ENCODE data around the gene PDE4D. TPM values are rescaled to one million over a fixed set of nuclear protein-coding genes. Genes with fewer than 3 reads are reported as not detected.

PDE4D gene
- total RNA-seq, 1 experiment from 2014 or later: 3.6 TPM

DNA sequence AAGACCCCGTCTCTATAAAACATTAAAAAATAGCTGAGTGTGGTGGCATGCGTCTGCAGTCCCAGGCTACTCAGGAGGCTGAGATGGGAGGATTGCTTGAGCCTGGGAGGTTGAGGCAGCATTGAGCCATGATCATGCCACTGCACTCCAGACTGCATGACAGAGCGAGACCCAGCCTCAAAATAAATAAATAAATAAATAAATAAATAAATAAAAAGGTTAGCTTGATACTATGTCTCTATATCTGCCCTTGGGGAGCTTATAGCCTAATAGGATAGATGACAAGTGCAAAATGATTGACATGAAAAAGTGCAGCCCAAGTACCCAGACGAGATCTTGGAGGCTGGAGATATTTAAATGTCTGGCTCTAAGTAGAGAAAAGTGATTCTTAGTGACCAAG is 122.6 kb downstream of the PDE4D start:
- BruUV-seq (replicated peaks): no TSS peak
- H3K79me2 ChIP-seq (ENCODE audit: low read length): peaks cover 16% of the 10 kb centered on the region; the same call in 1 of the 2 replicates
- no peaks in the 10 kb centered on the region for H3K9me3 ChIP-seq (ENCODE audit: low read length)
- no peak overlapping the region for H3K27ac ChIP-seq (ENCODE audit: low read length)
- no peak for ATAC-seq
- CTCF ChIA-PET: no interaction called here
- H4K20me1 ChIP-seq (ENCODE audit: low read length): 0 out of 2 replicates have a peak, but pooled peaks cover 3% of the 10 kb centered on the region
- no peak overlapping the region for H3K4me2 ChIP-seq (ENCODE audit: low read length)
- H3K36me3 ChIP-seq (ENCODE audit: low read depth, low read length): no peaks in the 10 kb centered on the region
- H3K4me3 ChIP-seq (ENCODE audit: low read length): no peak overlapping the region
- no peaks in the 10 kb centered on the region for H3K27me3 ChIP-seq (ENCODE audit: low read length)
- H3K9ac ChIP-seq (ENCODE audit: low read length): no peak overlapping the region
- TF ChIP-seq EZH2phosphoT487 (IDR thresholded peaks at IDR 0.05; ENCODE audit: borderline replicate concordance, low read length): no peak
- no peak for TF ChIP-seq EZH2 (IDR thresholded peaks at IDR 0.05; ENCODE audit: low read length, unreplicated experiment)
- TF ChIP-seq, protein P1, sequence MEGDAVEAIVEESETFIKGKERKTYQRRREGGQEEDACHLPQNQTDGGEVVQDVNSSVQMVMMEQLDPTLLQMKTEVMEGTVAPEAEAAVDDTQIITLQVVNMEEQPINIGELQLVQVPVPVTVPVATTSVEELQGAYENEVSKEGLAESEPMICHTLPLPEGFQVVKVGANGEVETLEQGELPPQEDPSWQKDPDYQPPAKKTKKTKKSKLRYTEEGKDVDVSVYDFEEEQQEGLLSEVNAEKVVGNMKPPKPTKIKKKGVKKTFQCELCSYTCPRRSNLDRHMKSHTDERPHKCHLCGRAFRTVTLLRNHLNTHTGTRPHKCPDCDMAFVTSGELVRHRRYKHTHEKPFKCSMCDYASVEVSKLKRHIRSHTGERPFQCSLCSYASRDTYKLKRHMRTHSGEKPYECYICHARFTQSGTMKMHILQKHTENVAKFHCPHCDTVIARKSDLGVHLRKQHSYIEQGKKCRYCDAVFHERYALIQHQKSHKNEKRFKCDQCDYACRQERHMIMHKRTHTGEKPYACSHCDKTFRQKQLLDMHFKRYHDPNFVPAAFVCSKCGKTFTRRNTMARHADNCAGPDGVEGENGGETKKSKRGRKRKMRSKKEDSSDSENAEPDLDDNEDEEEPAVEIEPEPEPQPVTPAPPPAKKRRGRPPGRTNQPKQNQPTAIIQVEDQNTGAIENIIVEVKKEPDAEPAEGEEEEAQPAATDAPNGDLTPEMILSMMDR (conservative IDR thresholded peaks at IDR 0.05; ENCODE audit: low read depth, low read length): no peak
- no peaks in the 10 kb centered on the region for H3K9me2 ChIP-seq (replicated peaks; ENCODE audit: low read length)
- no peaks in the 10 kb centered on the region for H3F3A ChIP-seq (ENCODE audit: low read length, unreplicated experiment)
- intact Hi-C loops (cut with micrococcal nuclease): no loop called here
- H3K4me1 ChIP-seq (ENCODE audit: insufficient read depth, low read length): peaks cover 31% of the 10 kb centered on the region
- POLR2A ChIA-PET (ENCODE audit: unreplicated experiment): no interaction called here
- DNase-seq: no peak
- H2AFZ ChIP-seq (ENCODE audit: low read length): no peak overlapping the region

DNA sequence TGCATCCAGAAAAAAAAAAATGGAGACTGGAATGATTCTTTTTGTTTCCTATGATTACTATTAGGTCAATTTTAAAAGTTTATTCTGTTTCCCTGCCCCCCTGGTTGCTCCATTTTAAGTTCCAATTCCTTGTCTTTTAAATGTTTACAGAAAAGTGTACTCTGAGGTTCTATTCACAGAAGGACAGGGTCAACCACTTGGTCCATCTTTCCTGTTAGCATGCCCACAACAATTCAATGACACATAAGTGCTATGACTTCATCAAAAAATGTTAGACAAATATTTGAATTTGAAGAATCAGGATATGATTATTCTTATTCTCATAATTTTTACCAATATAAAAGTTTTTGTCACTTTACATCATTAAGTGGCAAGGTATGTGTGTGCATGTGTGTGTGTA is 123.7 kb downstream of the PDE4D start:
- DNase-seq (peak; percentile 41), ATAC-seq (no peak; the same call in 1 of the 2 replicates)
- H3K9ac ChIP-seq (ENCODE audit: low read length): peak overlapping the region; percentile 91
- H3F3A ChIP-seq (ENCODE audit: low read length, unreplicated experiment): no peaks in the 10 kb centered on the region
- peaks cover 31% of the 10 kb centered on the region for H3K4me1 ChIP-seq (ENCODE audit: insufficient read depth, low read length)
- no peak overlapping the region for H2AFZ ChIP-seq (ENCODE audit: low read length)
- intact Hi-C loops (cut with micrococcal nuclease): no loop called here
- peak overlapping the region; percentile 80 for H3K27ac ChIP-seq (ENCODE audit: low read length)
- H3K9me2 ChIP-seq (replicated peaks; ENCODE audit: low read length): no peaks in the 10 kb centered on the region
- H3K4me3 ChIP-seq (ENCODE audit: low read length): no peak overlapping the region; the same call in 1 of the 2 replicates
- ChIA-PET POLR2A (ENCODE audit: unreplicated experiment) (interaction anchor here (0.6 kb wide), 1 partner anchor 23 kb away, joined by 4 read pairs; no protein-coding TSS in a partner anchor), CTCF (interaction anchor here (0.8 kb wide), 1 partner anchor 25 kb away, joined by 3 read pairs; no protein-coding TSS in a partner anchor)
- no TSS peak for BruUV-seq (replicated peaks)
- no peaks in the 10 kb centered on the region for H3K27me3 ChIP-seq (ENCODE audit: low read length)
- peak overlapping the region; percentile 83; the same call in 1 of the 2 replicates for H3K4me2 ChIP-seq (ENCODE audit: low read length)
- H3K9me3 ChIP-seq (ENCODE audit: low read length): no peaks in the 10 kb centered on the region
- TF ChIP-seq EZH2phosphoT487 (IDR thresholded peaks at IDR 0.05; ENCODE audit: borderline replicate concordance, low read length): no peak
- TF ChIP-seq, protein P1 (conservative IDR thresholded peaks at IDR 0.05; ENCODE audit: low read depth, low read length): no peak
- no peak for TF ChIP-seq EZH2 (IDR thresholded peaks at IDR 0.05; ENCODE audit: low read length, unreplicated experiment)
- peaks cover 16% of the 10 kb centered on the region; the same call in 1 of the 2 replicates for H3K79me2 ChIP-seq (ENCODE audit: low read length)
- 0 out of 2 replicates have a peak, but pooled peaks cover 3% of the 10 kb centered on the region for H4K20me1 ChIP-seq (ENCODE audit: low read length)
- H3K36me3 ChIP-seq (ENCODE audit: low read depth, low read length): no peaks in the 10 kb centered on the region

DNA sequence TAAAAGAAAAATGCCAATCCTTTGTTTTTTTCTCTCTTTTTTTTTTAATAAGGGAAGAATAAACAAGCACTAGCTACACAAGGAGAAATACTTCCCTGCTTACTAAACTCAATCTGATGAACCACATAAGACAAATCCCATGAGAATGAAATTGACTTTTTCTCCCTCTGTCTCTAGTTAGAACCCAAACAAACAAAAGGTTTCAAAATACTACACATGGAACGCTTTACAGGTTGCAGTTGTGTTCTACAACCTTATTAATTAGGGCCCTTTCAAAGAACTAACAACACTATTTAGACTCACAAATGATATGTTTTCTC is 124.5 kb downstream of the PDE4D start:
- H3K4me1 ChIP-seq (ENCODE audit: insufficient read depth, low read length): peaks cover 31% of the 10 kb centered on the region
- peak overlapping the region; percentile 81 for H3K4me3 ChIP-seq (ENCODE audit: low read length)
- no peaks in the 10 kb centered on the region for H3F3A ChIP-seq (ENCODE audit: low read length, unreplicated experiment)
- no peaks in the 10 kb centered on the region for H3K9me2 ChIP-seq (replicated peaks; ENCODE audit: low read length)
- peak overlapping the region; percentile 83 for H3K4me2 ChIP-seq (ENCODE audit: low read length)
- H2AFZ ChIP-seq (ENCODE audit: low read length): peak overlapping the region; percentile 75
- CTCF ChIA-PET: interaction anchor here (0.8 kb wide), 1 partner anchor 25 kb away, joined by 3 read pairs; no protein-coding TSS in a partner anchor
- POLR2A ChIA-PET (ENCODE audit: unreplicated experiment): interaction anchor here (0.6 to 0.9 kb wide), 4 partner anchors 9 to 24 kb away, joined by 3 to 6 read pairs (median 4); no protein-coding TSS in a partner anchor
- H3K79me2 ChIP-seq (ENCODE audit: low read length): peaks cover 16% of the 10 kb centered on the region; the same call in 1 of the 2 replicates
- H3K36me3 ChIP-seq (ENCODE audit: low read depth, low read length): no peaks in the 10 kb centered on the region
- no peak for DNase-seq
- peak overlapping the region; percentile 91 for H3K9ac ChIP-seq (ENCODE audit: low read length)
- intact Hi-C loops (cut with micrococcal nuclease): no loop called here
- no TSS peak for BruUV-seq (replicated peaks)
- H3K27ac ChIP-seq (ENCODE audit: low read length): peak overlapping the region; percentile 80
- H3K27me3 ChIP-seq (ENCODE audit: low read length): no peaks in the 10 kb centered on the region
- TF ChIP-seq, protein P1 (conservative IDR thresholded peaks at IDR 0.05; ENCODE audit: low read depth, low read length): no peak
- no peak for TF ChIP-seq EZH2phosphoT487 (IDR thresholded peaks at IDR 0.05; ENCODE audit: borderline replicate concordance, low read length)
- no peak for TF ChIP-seq EZH2 (IDR thresholded peaks at IDR 0.05; ENCODE audit: low read length, unreplicated experiment)
- H4K20me1 ChIP-seq (ENCODE audit: low read length): 0 out of 2 replicates have a peak, but pooled peaks cover 3% of the 10 kb centered on the region
- no peaks in the 10 kb centered on the region for H3K9me3 ChIP-seq (ENCODE audit: low read length)
- no peak; the same call in 1 of the 2 replicates for ATAC-seq
